Astrocyte of the spinal cord (primary cell): ENCODE data around the gene CIAO3.
"Not testable (repeated sequence)": the region's sequence is repeated elsewhere in the genome, so short reads cannot be mapped to it uniquely, and the experiment has no call there.

Experiments used
- DNase-seq: peaks from one replicate; pipeline ENCODE4 v3.0.0; 2011; ENCODE audit warnings: low read depth, low spot score
- H3K4me3 ChIP-seq: 2 replicates; pipeline ENCODE4 v1.5.1; 2011; ENCODE audit warnings: low read depth, mild to moderate bottlenecking, low read length, moderate library complexity
- CTCF ChIP-seq: IDR thresholded peaks from 2 replicates; pipeline ENCODE4 v1.5.1; 2012; ENCODE audit warnings: low read depth, mild to moderate bottlenecking, low read length, inconsistent platforms
- in situ Hi-C: cut with HindIII; loops from 2 replicates; pipeline ENCODE4 v1.10.0; 2017; ENCODE audit warnings: low sequenced_read_pairs

CIAO3 gene

GRCh38 chr16:760065-760464, 19.3 kb upstream of the CIAO3 start:
- no peak overlapping the region for H3K4me3 ChIP-seq
- TF ChIP-seq CTCF, result no peak
- in situ Hi-C loops, result no loop called here
- no peak for DNase-seq

- no peak for TF ChIP-seq CTCF
- H3K4me3 ChIP-seq, result no peak overlapping the region
- DNase-seq, result no peak
- in situ Hi-C loops, result no loop called here
Measured at GRCh38 chr16:759110-759910, 18.5 kb upstream of the CIAO3 start.

GRCh38 chr16:756428-756827, 15.6 kb upstream of the CIAO3 start:
- no peak overlapping the region for H3K4me3 ChIP-seq
- no peak for TF ChIP-seq CTCF
- DNase-seq, result no peak
- in situ Hi-C loops, result no loop called here

GRCh38 chr16:754656-755055, 13.9 kb upstream of the CIAO3 start:
- in situ Hi-C loops, result no loop called here
- no peak overlapping the region for H3K4me3 ChIP-seq
- TF ChIP-seq CTCF, result no peak
- DNase-seq, result no peak

- H3K4me3 ChIP-seq, in situ Hi-C loops, DNase-seq: not testable (repeated sequence)
Measured at GRCh38 chr16:754121-754607, 13.4 kb upstream of the CIAO3 start.

GRCh38 chr16:752007-752312, 11.2 kb upstream of the CIAO3 start:
- no peak overlapping the region for H3K4me3 ChIP-seq
- in situ Hi-C loops, result no loop called here
- TF ChIP-seq CTCF, result no peak
- DNase-seq, result no peak

- no peak for TF ChIP-seq CTCF
- no peak overlapping the region for H3K4me3 ChIP-seq
- in situ Hi-C loops, result no loop called here
- DNase-seq, result no peak
Measured at GRCh38 chr16:751152-752006, 10.6 kb upstream of the CIAO3 start.
